AG09319 (cell line): ENCODE data around the gene MINAR1.

Experiments
- DNase-seq: peaks from one replicate; pipeline ENCODE4 v3.0.0-alpha.2; 2010; ENCODE audit warnings: low read depth; ENCODE audit errors: extremely low read depth
- CTCF ChIP-seq: IDR thresholded peaks from 2 replicates; pipeline ENCODE4 v1.5.1; 2011; ENCODE audit warnings: low read depth, mild to moderate bottlenecking, inconsistent platforms, low read length, moderate library complexity

MINAR1 gene

GRCh38 chr15:79433276-79433990, 1.3 kb downstream of the MINAR1 start:
- TF ChIP-seq CTCF: no peak
- no peak for DNase-seq

GRCh38 chr15:79434361-79434760, 2.2 kb downstream of the MINAR1 start:
- no peak for DNase-seq
- no peak for TF ChIP-seq CTCF

GRCh38 chr15:79436037-79436780, 4.1 kb downstream of the MINAR1 start:
- DNase-seq: no peak
- no peak for TF ChIP-seq CTCF

GRCh38 chr15:79437275-79438000, 5.3 kb downstream of the MINAR1 start:
- TF ChIP-seq CTCF: no peak

GRCh38 chr15:79439236-79439635, 7.1 kb downstream of the MINAR1 start:
- DNase-seq: no peak
- no peak for TF ChIP-seq CTCF

More at GRCh38 chr15:79437275-79438000, 5.3 kb downstream of the MINAR1 start:
- DNase-seq: no peak

- no peak for TF ChIP-seq CTCF
- no peak for DNase-seq
These were observed 8.3 kb downstream of the MINAR1 start for GRCh38 chr15:79440355-79440908.

- no peak for TF ChIP-seq CTCF
- DNase-seq: no peak
These were observed 10.8 kb downstream of the MINAR1 start for GRCh38 chr15:79442911-79443310.
